Measurements from ENCODE around the gene MKNK1.

DNA sequence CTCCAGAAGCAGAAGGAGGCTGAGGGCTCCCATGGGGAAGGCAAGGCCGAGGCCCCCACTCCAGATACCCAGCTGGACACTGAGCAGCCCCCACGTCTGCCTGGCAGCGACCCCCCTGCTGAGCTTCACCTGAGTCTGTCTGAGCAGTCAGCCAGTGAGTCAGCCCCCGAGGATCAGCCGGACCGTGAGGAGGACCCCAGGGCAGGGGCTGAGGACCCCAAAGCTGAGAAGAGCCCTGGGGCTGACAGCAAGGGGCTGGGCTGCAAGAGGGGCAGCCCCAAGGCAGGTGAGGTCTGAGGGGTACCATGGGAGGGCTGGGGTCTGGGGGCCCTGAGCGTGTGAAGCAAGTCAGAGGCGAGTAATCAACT lies 93.1 kb downstream of the MKNK1 start:
- TF ChIP-seq YY1 (IDR thresholded peaks at IDR 0.05; ENCODE audit: low read depth) (no peak), SMC3 (IDR thresholded peaks at IDR 0.05; ENCODE audit: low read depth, low read length) (no peak)
- TF ChIP-seq, protein P1, sequence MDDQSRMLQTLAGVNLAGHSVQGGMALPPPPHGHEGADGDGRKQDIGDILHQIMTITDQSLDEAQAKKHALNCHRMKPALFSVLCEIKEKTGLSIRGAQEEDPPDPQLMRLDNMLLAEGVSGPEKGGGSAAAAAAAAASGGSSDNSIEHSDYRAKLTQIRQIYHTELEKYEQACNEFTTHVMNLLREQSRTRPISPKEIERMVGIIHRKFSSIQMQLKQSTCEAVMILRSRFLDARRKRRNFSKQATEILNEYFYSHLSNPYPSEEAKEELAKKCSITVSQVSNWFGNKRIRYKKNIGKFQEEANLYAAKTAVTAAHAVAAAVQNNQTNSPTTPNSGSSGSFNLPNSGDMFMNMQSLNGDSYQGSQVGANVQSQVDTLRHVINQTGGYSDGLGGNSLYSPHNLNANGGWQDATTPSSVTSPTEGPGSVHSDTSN (IDR thresholded peaks at IDR 0.05): no peak
- TF ChIP-seq, protein P2, sequence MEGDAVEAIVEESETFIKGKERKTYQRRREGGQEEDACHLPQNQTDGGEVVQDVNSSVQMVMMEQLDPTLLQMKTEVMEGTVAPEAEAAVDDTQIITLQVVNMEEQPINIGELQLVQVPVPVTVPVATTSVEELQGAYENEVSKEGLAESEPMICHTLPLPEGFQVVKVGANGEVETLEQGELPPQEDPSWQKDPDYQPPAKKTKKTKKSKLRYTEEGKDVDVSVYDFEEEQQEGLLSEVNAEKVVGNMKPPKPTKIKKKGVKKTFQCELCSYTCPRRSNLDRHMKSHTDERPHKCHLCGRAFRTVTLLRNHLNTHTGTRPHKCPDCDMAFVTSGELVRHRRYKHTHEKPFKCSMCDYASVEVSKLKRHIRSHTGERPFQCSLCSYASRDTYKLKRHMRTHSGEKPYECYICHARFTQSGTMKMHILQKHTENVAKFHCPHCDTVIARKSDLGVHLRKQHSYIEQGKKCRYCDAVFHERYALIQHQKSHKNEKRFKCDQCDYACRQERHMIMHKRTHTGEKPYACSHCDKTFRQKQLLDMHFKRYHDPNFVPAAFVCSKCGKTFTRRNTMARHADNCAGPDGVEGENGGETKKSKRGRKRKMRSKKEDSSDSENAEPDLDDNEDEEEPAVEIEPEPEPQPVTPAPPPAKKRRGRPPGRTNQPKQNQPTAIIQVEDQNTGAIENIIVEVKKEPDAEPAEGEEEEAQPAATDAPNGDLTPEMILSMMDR (IDR thresholded peaks at IDR 0.05): no peak

Data from SK-N-SH (cell line).